IPS-18c (cell line): ENCODE measurements around the gene KCNQ1.

ENCODE experiments used
- H3K4me3 ChIP-seq: 2 replicates; pipeline ENCODE4 v1.7.0; 2013; ENCODE audit warnings: low read depth, mild to moderate bottlenecking, low read length, moderate library complexity; ENCODE audit not compliant: insufficient read depth
- H3K9me3 ChIP-seq: one replicate; pipeline ENCODE4 v1.6.1; 2013; ENCODE audit warnings: mild to moderate bottlenecking, low read length, moderate library complexity; ENCODE audit not compliant: control insufficient read depth, insufficient read depth

The KCNQ1 gene

GRCh38 chr11:2827256-2827655 lies 382.4 kb downstream of the KCNQ1 start:
- Histone ChIP-seq H3K4me3 (no peak overlapping the region), H3K9me3 (peaks cover 3% of the 10 kb centered on the region)

GRCh38 chr11:2827792-2828191 lies 383.0 kb downstream of the KCNQ1 start:
- Histone ChIP-seq H3K4me3 (no peak overlapping the region), H3K9me3 (peaks cover 3% of the 10 kb centered on the region)

- Histone ChIP-seq H3K9me3 (peaks cover 3% of the 10 kb centered on the region), H3K4me3 (no peak overlapping the region)
These were observed 383.9 kb downstream of the KCNQ1 start for GRCh38 chr11:2828585-2829330.

GRCh38 chr11:2830030-2830812 lies 385.4 kb downstream of the KCNQ1 start:
- H3K4me3 ChIP-seq = no peak overlapping the region
- peaks cover 3% of the 10 kb centered on the region for H3K9me3 ChIP-seq

- peaks cover 3% of the 10 kb centered on the region for H3K9me3 ChIP-seq
These were observed 386.1 kb downstream of the KCNQ1 start for GRCh38 chr11:2830886-2831285.

GRCh38 chr11:2831781-2832532 lies 387.1 kb downstream of the KCNQ1 start:
- peaks cover 3% of the 10 kb centered on the region for H3K9me3 ChIP-seq
- no peak overlapping the region for H3K4me3 ChIP-seq

More at GRCh38 chr11:2830886-2831285, 386.1 kb downstream of the KCNQ1 start:
- no peak overlapping the region for H3K4me3 ChIP-seq

- Histone ChIP-seq H3K4me3 (no peak overlapping the region), H3K9me3 (peaks cover 3% of the 10 kb centered on the region)
These were observed 387.8 kb downstream of the KCNQ1 start for GRCh38 chr11:2832533-2833020.

GRCh38 chr11:2833051-2833715 lies 388.4 kb downstream of the KCNQ1 start:
- H3K9me3 ChIP-seq = peaks cover under 1% of the 10 kb centered on the region

GRCh38 chr11:2833716-2834502 lies 389.1 kb downstream of the KCNQ1 start:
- no peaks in the 10 kb centered on the region for H3K9me3 ChIP-seq
- H3K4me3 ChIP-seq = no peak overlapping the region

More at GRCh38 chr11:2833051-2833715, 388.4 kb downstream of the KCNQ1 start:
- H3K4me3 ChIP-seq = no peak overlapping the region

- H3K9me3 ChIP-seq = no peaks in the 10 kb centered on the region
- H3K4me3 ChIP-seq = no peak overlapping the region
These were observed 389.9 kb downstream of the KCNQ1 start for GRCh38 chr11:2834503-2835273.

GRCh38 chr11:2835296-2835695 lies 390.5 kb downstream of the KCNQ1 start:
- Histone ChIP-seq H3K9me3 (no peaks in the 10 kb centered on the region), H3K4me3 (no peak overlapping the region)

GRCh38 chr11:2835751-2836150 lies 390.9 kb downstream of the KCNQ1 start:
- Histone ChIP-seq H3K4me3 (no peak overlapping the region), H3K9me3 (no peaks in the 10 kb centered on the region)

GRCh38 chr11:2836315-2837095 lies 391.7 kb downstream of the KCNQ1 start:
- no peaks in the 10 kb centered on the region for H3K9me3 ChIP-seq
- no peak overlapping the region for H3K4me3 ChIP-seq

GRCh38 chr11:2837096-2837601 lies 392.3 kb downstream of the KCNQ1 start:
- Histone ChIP-seq H3K4me3 (no peak overlapping the region), H3K9me3 (no peaks in the 10 kb centered on the region)

GRCh38 chr11:2837651-2838050 lies 392.8 kb downstream of the KCNQ1 start:
- no peaks in the 10 kb centered on the region for H3K9me3 ChIP-seq
- no peak overlapping the region for H3K4me3 ChIP-seq
